Measurements from ENCODE around the gene SUSD1.

- TF ChIP-seq CTCF (optimal IDR thresholded peaks at IDR 0.05 in 1 of 3, IDR thresholded peaks at IDR 0.05 in 1 of 3, conservative IDR thresholded peaks at IDR 0.05 in 1 of 3; ENCODE audit: extremely low read depth in 1 of 3, insufficient read depth in 2 of 3, low read length in 3 of 3): no peak
- no peak for TF ChIP-seq EZH2 (IDR thresholded peaks at IDR 0.05; ENCODE audit: low read length)
Measured at GRCh38 chr9:112149211-112149610, 25.9 kb downstream of the SUSD1 start.

All from keratinocyte (primary cell).